ENCODE data around the gene VILL. TPM values are rescaled to one million over a fixed set of nuclear protein-coding genes. Genes with fewer than 3 reads are reported as not detected.

The VILL gene
- total and polyA plus RNA-seq, 10 of the 15 experiments (the other 5 are each of a cell fraction or from before 2014, with no cell fraction given) = 0.15 to 5.4 (median 2.1) TPM; not detected in 1

- Histone ChIP-seq H4K20me1 (ENCODE audit: control insufficient read depth, insufficient read depth) (no peaks in the 10 kb centered on the region), H3K27ac (ENCODE audit: control insufficient read depth, insufficient read depth) (no peak overlapping the region), H3K36me3 (ENCODE audit: control insufficient read depth in 2 of 2, insufficient read depth in 2 of 2, low read length in 1 of 2) (peaks cover 0 to 3% of the 10 kb centered on the region in 2 experiments; a peak in 2 of 4 replicates), H3K27me3 (replicated peaks in 1 of 2; ENCODE audit: control insufficient read depth in 2 of 2, insufficient read depth in 2 of 2, low read length in 1 of 2) (no peaks in the 10 kb centered on the region), H3K9ac (ENCODE audit: control insufficient read depth, insufficient read depth, low read length) (no peak overlapping the region), H3K79me2 (ENCODE audit: control insufficient read depth, insufficient read depth, low read length) (no peaks in the 10 kb centered on the region), H3K4me1 (ENCODE audit: control insufficient read depth, insufficient read depth, low read length) (peaks cover 8% of the 10 kb centered on the region), H2AFZ (ENCODE audit: control insufficient read depth, low read depth, low read length) (no peak overlapping the region), H3K9me3 (replicated peaks; ENCODE audit: control insufficient read depth, insufficient read depth, low read length) (no peaks in the 10 kb centered on the region), H3K4me3 (no peak overlapping the region), H3K4me2 (ENCODE audit: control insufficient read depth, insufficient read depth) (no peak overlapping the region)
- 77% methylated on average over 9 of the region's 9 CpGs for WGBS (ENCODE audit: insufficient coverage, insufficient replicate concordance, low lambda C conversion rate, missing lambda C conversion rate)
- TF ChIP-seq ZNF384 (IDR thresholded peaks at IDR 0.05; ENCODE audit: borderline replicate concordance, low read depth, low read length) (no peak), GATAD2B (conservative IDR thresholded peaks at IDR 0.05; ENCODE audit: low read depth) (no peak), CHD1 (IDR thresholded peaks at IDR 0.05; ENCODE audit: low read depth, low read length) (no peak)
- TF ChIP-seq, protein P1, sequence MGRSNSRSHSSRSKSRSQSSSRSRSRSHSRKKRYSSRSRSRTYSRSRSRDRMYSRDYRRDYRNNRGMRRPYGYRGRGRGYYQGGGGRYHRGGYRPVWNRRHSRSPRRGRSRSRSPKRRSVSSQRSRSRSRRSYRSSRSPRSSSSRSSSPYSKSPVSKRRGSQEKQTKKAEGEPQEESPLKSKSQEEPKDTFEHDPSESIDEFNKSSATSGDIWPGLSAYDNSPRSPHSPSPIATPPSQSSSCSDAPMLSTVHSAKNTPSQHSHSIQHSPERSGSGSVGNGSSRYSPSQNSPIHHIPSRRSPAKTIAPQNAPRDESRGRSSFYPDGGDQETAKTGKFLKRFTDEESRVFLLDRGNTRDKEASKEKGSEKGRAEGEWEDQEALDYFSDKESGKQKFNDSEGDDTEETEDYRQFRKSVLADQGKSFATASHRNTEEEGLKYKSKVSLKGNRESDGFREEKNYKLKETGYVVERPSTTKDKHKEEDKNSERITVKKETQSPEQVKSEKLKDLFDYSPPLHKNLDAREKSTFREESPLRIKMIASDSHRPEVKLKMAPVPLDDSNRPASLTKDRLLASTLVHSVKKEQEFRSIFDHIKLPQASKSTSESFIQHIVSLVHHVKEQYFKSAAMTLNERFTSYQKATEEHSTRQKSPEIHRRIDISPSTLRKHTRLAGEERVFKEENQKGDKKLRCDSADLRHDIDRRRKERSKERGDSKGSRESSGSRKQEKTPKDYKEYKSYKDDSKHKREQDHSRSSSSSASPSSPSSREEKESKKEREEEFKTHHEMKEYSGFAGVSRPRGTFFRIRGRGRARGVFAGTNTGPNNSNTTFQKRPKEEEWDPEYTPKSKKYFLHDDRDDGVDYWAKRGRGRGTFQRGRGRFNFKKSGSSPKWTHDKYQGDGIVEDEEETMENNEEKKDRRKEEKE (IDR thresholded peaks at IDR 0.05) = no peak
- BruUV-seq (replicated peaks) = no TSS peak
- ATAC-seq (no peak), FAIRE-seq (no peak), DNase-seq (ENCODE audit: low read depth, low spot score) (no peak)
- in situ Hi-C loops (cut with MboI) = no loop called here
- intact Hi-C loops (cut with micrococcal nuclease; ENCODE audit: unreplicated experiment) = loop anchor here (1.0 kb wide), 1 partner anchor 29 kb away; no protein-coding TSS in a partner anchor
- ChIA-PET CTCF (interaction anchor here (1.0 to 1.9 kb wide), 4 partner anchors 29 to 147 kb away, joined by 3 to 7 read pairs (median 4); no protein-coding TSS in a partner anchor), SMC1A (ENCODE audit: uncharacterized antibody, unreplicated experiment) (interaction anchor here (1.2 kb wide), 1 partner anchor 29 kb away, joined by 7 read pairs; no protein-coding TSS in a partner anchor), POLR2A (no interaction called here), RAD21 (ENCODE audit: unreplicated experiment) (interaction anchor here (1.9 kb wide), 1 partner anchor 28 kb away, joined by 9 read pairs; no protein-coding TSS in a partner anchor)
Observed at GRCh38 chr3:38002940-38003339, 12.4 kb downstream of the VILL start.
